Measurements from ENCODE around the gene TNFRSF13B.
"Not testable (repeated sequence)": the region's sequence is repeated elsewhere in the genome, so short reads cannot be mapped to it uniquely, and the experiment has no call there.

The TNFRSF13B gene

GRCh38 chr17:16972346-16972745, 428 bp upstream of the TNFRSF13B start:
- TF ChIP-seq CTCF (IDR thresholded peaks at IDR 0.05; ENCODE audit: low read depth, low read length, missing control alignments), result no peak
- H3K4me3 ChIP-seq (ENCODE audit: low read depth, low read length), result peak overlapping the region; percentile 81
- DNase-seq (ENCODE audit: low read depth), result no peak

- TF ChIP-seq CTCF (IDR thresholded peaks at IDR 0.05; ENCODE audit: low read depth, low read length, missing control alignments), result no peak
- peak overlapping the region; percentile 81 for H3K4me3 ChIP-seq (ENCODE audit: low read depth, low read length)
- peak; percentile 77 for DNase-seq (ENCODE audit: low read depth)
Measured at GRCh38 chr17:16969931-16970906, 1.7 kb downstream of the TNFRSF13B start.

- TF ChIP-seq CTCF (IDR thresholded peaks at IDR 0.05; ENCODE audit: low read depth, low read length, missing control alignments), result no peak
- peak overlapping the region; percentile 81 for H3K4me3 ChIP-seq (ENCODE audit: low read depth, low read length)
- no peak for DNase-seq (ENCODE audit: low read depth)
Measured at GRCh38 chr17:16968786-16969185, 3.1 kb downstream of the TNFRSF13B start.

GRCh38 chr17:16962804-16963203, 9.1 kb downstream of the TNFRSF13B start:
- peak; percentile 18 for TF ChIP-seq CTCF (IDR thresholded peaks at IDR 0.05; ENCODE audit: low read depth, low read length, missing control alignments)
- no peak for DNase-seq (ENCODE audit: low read depth)
- H3K4me3 ChIP-seq (ENCODE audit: low read depth, low read length), result no peak overlapping the region

- DNase-seq (ENCODE audit: low read depth), result no peak
- no peak for TF ChIP-seq CTCF (IDR thresholded peaks at IDR 0.05; ENCODE audit: low read depth, low read length, missing control alignments)
- H3K4me3 ChIP-seq (ENCODE audit: low read depth, low read length), result no peak overlapping the region
Measured at GRCh38 chr17:16961792-16962191, 10.1 kb downstream of the TNFRSF13B start.

GRCh38 chr17:16961022-16961421, 10.9 kb downstream of the TNFRSF13B start:
- not testable (repeated sequence) for H3K4me3 ChIP-seq (ENCODE audit: low read depth, low read length); DNase-seq (ENCODE audit: low read depth)

- H3K4me3 ChIP-seq (ENCODE audit: low read depth, low read length); DNase-seq (ENCODE audit: low read depth): not testable (repeated sequence)
Measured at GRCh38 chr17:16955011-16955410, 16.9 kb downstream of the TNFRSF13B start.

GRCh38 chr17:16954521-16954920, 17.4 kb downstream of the TNFRSF13B start:
- TF ChIP-seq CTCF (IDR thresholded peaks at IDR 0.05; ENCODE audit: low read depth, low read length, missing control alignments), result no peak
- no peak for DNase-seq (ENCODE audit: low read depth)

More at GRCh38 chr17:16954521-16954920, 17.4 kb downstream of the TNFRSF13B start:
- H3K4me3 ChIP-seq (ENCODE audit: low read depth, low read length), result no peak overlapping the region
